Effector memory CD4-positive, alpha-beta T cell (primary cell): ENCODE measurements around the gene NDRG3.

Experiments used
- DNase-seq, 3 donors: peaks; one replicate each; pipeline ENCODE4 v3.0.0-alpha.2; 2020
- H3K27ac ChIP-seq: 2 replicates; pipeline ENCODE4 v1.7.0; 2013; ENCODE audit warnings: mild to moderate bottlenecking, low read length, moderate library complexity; ENCODE audit not compliant: insufficient read depth, poor library complexity, severe bottlenecking
- H3K27me3 ChIP-seq: replicated peaks from 2 replicates; pipeline ENCODE4 v1.7.0; 2013; ENCODE audit warnings: mild to moderate bottlenecking, low read length; ENCODE audit not compliant: insufficient read depth, control insufficient read depth, poor library complexity, severe bottlenecking
- H3K36me3 ChIP-seq: 2 replicates; pipeline ENCODE4 v1.7.0; 2013; ENCODE audit warnings: mild to moderate bottlenecking, low read length, moderate library complexity; ENCODE audit not compliant: control insufficient read depth, insufficient read depth
- H3K4me1 ChIP-seq: 2 replicates; pipeline ENCODE4 v1.7.0; 2013; ENCODE audit warnings: low read length, mild to moderate bottlenecking; ENCODE audit not compliant: control insufficient read depth, insufficient read depth, poor library complexity, severe bottlenecking
- H3K4me3 ChIP-seq: 2 replicates; pipeline ENCODE4 v1.7.0; 2013; ENCODE audit warnings: low read length, low read depth, mild to moderate bottlenecking; ENCODE audit not compliant: insufficient read depth, poor library complexity, severe bottlenecking
- H3K9me3 ChIP-seq: 2 replicates; pipeline ENCODE4 v1.7.0; 2013; ENCODE audit warnings: mild to moderate bottlenecking, low read length, moderate library complexity; ENCODE audit not compliant: control insufficient read depth
- total RNA-seq, 3 donors: gene quantifications; one replicate each; lab custom pipeline; 2026; lab: John Stamatoyannopoulos, UW

Gene NDRG3
- 42.1 to 50.0 (median 43.4) reads per million in 3 donors for total RNA-seq

GRCh38 chr20:36745927-36746659 is at the start of gene NDRG3:
Gene NDRG3 (minus strand): TSS chr20:36746090. CDS start chr20:36721735, 24,355 bp downstream.
- peaks cover 17% of the 10 kb centered on the region for H3K4me1 ChIP-seq
- DNase-seq: peak; percentile 86 to 91 (median 89)
- no peaks in the 10 kb centered on the region for H3K36me3 ChIP-seq
- peak within 1 kb of the TSS; percentile 85 for H3K4me3 ChIP-seq
- H3K27ac ChIP-seq: peak within 1 kb of the TSS; percentile 66
- no peaks in the 10 kb centered on the region for H3K27me3 ChIP-seq
- no peaks in the 10 kb centered on the region for H3K9me3 ChIP-seq

- no peaks in the 10 kb centered on the region for H3K36me3 ChIP-seq
- no peaks in the 10 kb centered on the region for H3K4me1 ChIP-seq
- DNase-seq: no peak
- no peaks in the 10 kb centered on the region for H3K27me3 ChIP-seq
- H3K27ac ChIP-seq: no peak overlapping the region
- no peak overlapping the region for H3K4me3 ChIP-seq
- no peaks in the 10 kb centered on the region for H3K9me3 ChIP-seq
Measured at GRCh38 chr20:36794116-36794474, 48.2 kb upstream of the NDRG3 start.

- Histone ChIP-seq H3K27ac (no peak overlapping the region), H3K9me3 (no peaks in the 10 kb centered on the region), H3K4me1 (no peaks in the 10 kb centered on the region), H3K36me3 (no peaks in the 10 kb centered on the region), H3K4me3 (no peak overlapping the region), H3K27me3 (no peaks in the 10 kb centered on the region)
- no peak for DNase-seq
Measured at GRCh38 chr20:36793294-36794115, 47.6 kb upstream of the NDRG3 start.

GRCh38 chr20:36792422-36792821 is 46.5 kb upstream of the NDRG3 start:
- no peak for DNase-seq
- H3K36me3 ChIP-seq: no peaks in the 10 kb centered on the region
- H3K27me3 ChIP-seq: no peaks in the 10 kb centered on the region
- no peak overlapping the region for H3K4me3 ChIP-seq
- H3K27ac ChIP-seq: no peak overlapping the region
- H3K4me1 ChIP-seq: no peaks in the 10 kb centered on the region
- H3K9me3 ChIP-seq: no peaks in the 10 kb centered on the region

- no peak for DNase-seq
- no peak overlapping the region for H3K4me3 ChIP-seq
- H3K36me3 ChIP-seq: no peaks in the 10 kb centered on the region
- H3K27ac ChIP-seq: no peak overlapping the region
- H3K27me3 ChIP-seq: no peaks in the 10 kb centered on the region
- no peaks in the 10 kb centered on the region for H3K9me3 ChIP-seq
- no peaks in the 10 kb centered on the region for H3K4me1 ChIP-seq
Measured at GRCh38 chr20:36791862-36792261, 46.0 kb upstream of the NDRG3 start.

- Histone ChIP-seq H3K4me3 (no peak overlapping the region), H3K4me1 (no peaks in the 10 kb centered on the region), H3K36me3 (no peaks in the 10 kb centered on the region), H3K27ac (no peak overlapping the region), H3K27me3 (no peaks in the 10 kb centered on the region), H3K9me3 (no peaks in the 10 kb centered on the region)
- no peak for DNase-seq
Measured at GRCh38 chr20:36786663-36787062, 40.8 kb upstream of the NDRG3 start.

GRCh38 chr20:36786246-36786645 is 40.4 kb upstream of the NDRG3 start:
- no peaks in the 10 kb centered on the region for H3K27me3 ChIP-seq

GRCh38 chr20:36785308-36785707 is 39.4 kb upstream of the NDRG3 start:
- Histone ChIP-seq H3K27me3 (no peaks in the 10 kb centered on the region), H3K4me1 (no peaks in the 10 kb centered on the region), H3K4me3 (no peak overlapping the region), H3K27ac (no peak overlapping the region), H3K36me3 (no peaks in the 10 kb centered on the region), H3K9me3 (no peaks in the 10 kb centered on the region)
- DNase-seq: no peak

More at GRCh38 chr20:36786246-36786645, 40.4 kb upstream of the NDRG3 start:
- no peak overlapping the region for H3K4me3 ChIP-seq
- no peaks in the 10 kb centered on the region for H3K36me3 ChIP-seq
- no peak overlapping the region for H3K27ac ChIP-seq
- H3K9me3 ChIP-seq: no peaks in the 10 kb centered on the region
- DNase-seq: no peak
- no peaks in the 10 kb centered on the region for H3K4me1 ChIP-seq

GRCh38 chr20:36784900-36785299 is 39.0 kb upstream of the NDRG3 start:
- no peak overlapping the region for H3K27ac ChIP-seq
- H3K4me1 ChIP-seq: no peaks in the 10 kb centered on the region
- no peaks in the 10 kb centered on the region for H3K9me3 ChIP-seq
- H3K4me3 ChIP-seq: no peak overlapping the region
- no peak for DNase-seq
- no peaks in the 10 kb centered on the region for H3K36me3 ChIP-seq
- H3K27me3 ChIP-seq: no peaks in the 10 kb centered on the region

- Histone ChIP-seq H3K36me3 (no peaks in the 10 kb centered on the region), H3K27ac (no peak overlapping the region), H3K4me1 (no peaks in the 10 kb centered on the region), H3K27me3 (no peaks in the 10 kb centered on the region), H3K9me3 (no peaks in the 10 kb centered on the region), H3K4me3 (no peak overlapping the region)
- DNase-seq: no peak
Measured at GRCh38 chr20:36784116-36784515, 38.2 kb upstream of the NDRG3 start.
